Nephron progenitor cell (in vitro differentiated cells): ENCODE data around the gene FMO1.

ENCODE experiments used
- DNase-seq: peaks from one replicate; pipeline ENCODE4 v3.0.0; 2021
- H3K27ac Mint-ChIP-seq: 2 replicates; pipeline ENCODE4 v1.8.0; 2021; ENCODE audit warnings: mild to moderate bottlenecking, moderate library complexity, mixed read lengths
- H3K27me3 Mint-ChIP-seq: 2 replicates; pipeline ENCODE4 v1.8.0; 2021; ENCODE audit warnings: mild to moderate bottlenecking, low read depth, mixed read lengths; ENCODE audit not compliant: poor library complexity
- H3K36me3 Mint-ChIP-seq: 2 replicates; pipeline ENCODE4 v1.8.0; 2021; ENCODE audit warnings: low read depth, mixed read lengths
- H3K4me1 Mint-ChIP-seq: 2 replicates; pipeline ENCODE4 v1.8.0; 2021; ENCODE audit warnings: mixed read lengths
- H3K4me3 Mint-ChIP-seq: 2 replicates; pipeline ENCODE4 v1.8.0; 2021; ENCODE audit warnings: mild to moderate bottlenecking, moderate library complexity, mixed read lengths
- H3K9me3 Mint-ChIP-seq: 2 replicates; pipeline ENCODE4 v1.8.0; 2021; ENCODE audit warnings: mild to moderate bottlenecking, moderate library complexity, mixed read lengths
- TF ChIP-seq, protein P1 (sequence below): fragments of 200-600 bp; sonication (generic); IDR thresholded peaks from 2 replicates; pipeline ENCODE4 v1.5.0; 2021; ENCODE audit warnings: antibody characterized with exemption

Gene FMO1, protein sequence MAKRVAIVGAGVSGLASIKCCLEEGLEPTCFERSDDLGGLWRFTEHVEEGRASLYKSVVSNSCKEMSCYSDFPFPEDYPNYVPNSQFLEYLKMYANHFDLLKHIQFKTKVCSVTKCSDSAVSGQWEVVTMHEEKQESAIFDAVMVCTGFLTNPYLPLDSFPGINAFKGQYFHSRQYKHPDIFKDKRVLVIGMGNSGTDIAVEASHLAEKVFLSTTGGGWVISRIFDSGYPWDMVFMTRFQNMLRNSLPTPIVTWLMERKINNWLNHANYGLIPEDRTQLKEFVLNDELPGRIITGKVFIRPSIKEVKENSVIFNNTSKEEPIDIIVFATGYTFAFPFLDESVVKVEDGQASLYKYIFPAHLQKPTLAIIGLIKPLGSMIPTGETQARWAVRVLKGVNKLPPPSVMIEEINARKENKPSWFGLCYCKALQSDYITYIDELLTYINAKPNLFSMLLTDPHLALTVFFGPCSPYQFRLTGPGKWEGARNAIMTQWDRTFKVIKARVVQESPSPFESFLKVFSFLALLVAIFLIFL

DNA sequence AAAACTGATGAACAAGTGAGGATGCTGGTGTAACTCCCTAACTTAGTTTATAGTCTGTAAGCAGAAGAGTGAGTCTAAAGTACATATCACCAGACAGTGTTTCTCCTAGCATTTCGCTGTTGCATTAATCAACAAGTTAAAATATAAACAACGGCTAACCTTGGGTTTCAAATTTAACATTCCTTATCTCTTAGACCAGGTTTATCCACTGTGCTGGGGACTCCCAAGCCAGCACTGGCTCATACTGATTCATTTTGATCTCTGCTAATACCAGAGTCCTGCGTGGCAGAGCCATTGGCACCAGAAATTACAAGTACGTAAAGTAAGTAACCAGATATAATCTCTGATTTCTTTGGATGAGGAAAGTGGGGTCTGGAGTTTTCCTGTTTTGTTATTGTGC, at the start of gene FMO1:
Gene FMO1, plus strand, starts transcription at position 193 of the 400 bp plus-strand sequence. CDS start 9,594 bp downstream, outside the sequence.
- Mint-ChIP-seq H3K4me1 (peaks cover 12% of the 10 kb centered on the region), H3K27ac (no peak within 1 kb of the TSS), H3K4me3 (no peak within 1 kb of the TSS), H3K9me3 (no peaks in the 10 kb centered on the region), H3K27me3 (peaks cover 44% of the 10 kb centered on the region), H3K36me3 (no peaks in the 10 kb centered on the region)
- DNase-seq = no peak
- TF ChIP-seq, protein P1, sequence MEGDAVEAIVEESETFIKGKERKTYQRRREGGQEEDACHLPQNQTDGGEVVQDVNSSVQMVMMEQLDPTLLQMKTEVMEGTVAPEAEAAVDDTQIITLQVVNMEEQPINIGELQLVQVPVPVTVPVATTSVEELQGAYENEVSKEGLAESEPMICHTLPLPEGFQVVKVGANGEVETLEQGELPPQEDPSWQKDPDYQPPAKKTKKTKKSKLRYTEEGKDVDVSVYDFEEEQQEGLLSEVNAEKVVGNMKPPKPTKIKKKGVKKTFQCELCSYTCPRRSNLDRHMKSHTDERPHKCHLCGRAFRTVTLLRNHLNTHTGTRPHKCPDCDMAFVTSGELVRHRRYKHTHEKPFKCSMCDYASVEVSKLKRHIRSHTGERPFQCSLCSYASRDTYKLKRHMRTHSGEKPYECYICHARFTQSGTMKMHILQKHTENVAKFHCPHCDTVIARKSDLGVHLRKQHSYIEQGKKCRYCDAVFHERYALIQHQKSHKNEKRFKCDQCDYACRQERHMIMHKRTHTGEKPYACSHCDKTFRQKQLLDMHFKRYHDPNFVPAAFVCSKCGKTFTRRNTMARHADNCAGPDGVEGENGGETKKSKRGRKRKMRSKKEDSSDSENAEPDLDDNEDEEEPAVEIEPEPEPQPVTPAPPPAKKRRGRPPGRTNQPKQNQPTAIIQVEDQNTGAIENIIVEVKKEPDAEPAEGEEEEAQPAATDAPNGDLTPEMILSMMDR = no peak

DNA sequence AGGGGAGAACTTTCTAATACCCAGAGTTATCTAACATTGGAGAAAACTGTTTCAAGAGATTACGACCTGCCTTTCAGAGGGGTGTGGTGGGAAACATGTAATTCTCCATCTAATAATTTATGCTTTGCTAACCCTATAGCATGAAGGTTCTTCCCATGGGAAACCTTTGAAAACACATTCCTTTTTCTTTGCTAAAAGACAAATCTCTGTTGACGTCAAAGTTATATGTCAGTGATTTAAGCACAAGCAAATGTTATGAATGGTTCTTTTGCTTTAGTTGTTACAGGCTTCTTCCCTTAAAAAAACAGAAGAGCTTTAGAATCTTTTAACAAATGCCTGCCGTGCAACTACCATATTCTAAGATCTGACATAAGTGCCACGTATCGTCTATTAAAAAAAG, 44.0 kb upstream of the FMO1 start:
- TF ChIP-seq, protein P1 = no peak
- H3K27ac Mint-ChIP-seq = no peak overlapping the region
- peaks cover 12% of the 10 kb centered on the region for H3K27me3 Mint-ChIP-seq
- no peak overlapping the region for H3K4me3 Mint-ChIP-seq
- no peaks in the 10 kb centered on the region for H3K9me3 Mint-ChIP-seq
- H3K36me3 Mint-ChIP-seq = no peaks in the 10 kb centered on the region
- peaks cover 28% of the 10 kb centered on the region for H3K4me1 Mint-ChIP-seq
- no peak for DNase-seq

DNA sequence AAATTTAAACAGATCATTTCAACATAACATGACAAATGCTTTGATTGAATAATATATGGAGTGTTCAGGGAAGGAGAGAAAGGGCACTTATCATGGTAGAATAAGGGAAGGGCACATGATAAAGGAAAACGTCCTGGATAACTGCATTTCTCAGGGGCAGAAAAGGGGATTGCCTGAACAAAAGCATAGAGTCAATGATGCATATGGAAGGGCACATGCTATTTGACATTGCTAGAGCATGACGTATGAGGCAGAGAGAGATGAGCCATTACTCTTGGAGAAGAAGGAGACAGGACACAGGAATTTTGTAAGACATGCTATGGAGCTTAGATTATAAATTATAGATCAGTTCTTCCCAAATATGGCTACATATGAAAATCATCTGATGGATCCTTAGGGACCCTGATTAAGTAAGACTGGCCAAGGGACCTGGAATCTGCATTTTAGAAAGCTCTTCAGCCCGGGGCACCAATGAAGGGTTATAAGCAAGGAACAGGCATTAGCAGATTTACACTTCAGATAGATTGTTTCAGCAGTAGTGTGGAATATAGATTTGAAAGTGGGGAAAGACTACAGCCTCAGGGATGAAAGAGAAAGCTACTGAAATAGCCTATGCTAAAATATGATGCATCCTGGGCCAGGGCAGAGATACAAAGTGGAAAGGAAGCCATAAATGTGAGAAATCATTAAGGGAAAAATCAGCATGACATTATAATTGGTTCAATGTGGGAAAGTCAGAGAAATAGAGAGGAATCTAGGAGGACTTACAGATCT, 41.9 kb upstream of the FMO1 start:
- Mint-ChIP-seq H3K4me3 (no peak overlapping the region), H3K36me3 (no peaks in the 10 kb centered on the region), H3K4me1 (peaks cover 14% of the 10 kb centered on the region), H3K27me3 (peaks cover 8% of the 10 kb centered on the region), H3K27ac (no peak overlapping the region), H3K9me3 (no peaks in the 10 kb centered on the region)
- TF ChIP-seq, protein P1 = no peak
- no peak for DNase-seq

DNA sequence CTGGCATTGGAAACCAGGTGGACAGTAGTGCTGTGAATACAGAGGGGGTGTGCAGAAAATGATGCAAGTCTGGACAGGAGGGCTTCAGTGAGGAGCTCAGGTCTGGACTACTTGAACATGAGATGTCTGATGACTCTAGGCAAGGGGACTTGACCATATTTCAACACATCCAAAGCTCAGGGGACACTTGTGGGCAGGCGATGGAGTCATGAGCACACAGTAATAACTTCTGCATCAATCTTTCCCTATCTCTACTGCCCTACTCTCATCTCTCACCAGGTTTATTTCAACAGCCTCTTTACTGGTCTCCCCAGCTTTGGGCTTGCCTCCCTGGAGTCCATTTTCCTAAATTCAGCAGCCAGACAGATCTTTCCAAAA, 41.3 kb upstream of the FMO1 start:
- no peak overlapping the region for H3K4me3 Mint-ChIP-seq
- H3K27me3 Mint-ChIP-seq = peaks cover 8% of the 10 kb centered on the region
- no peak for DNase-seq
- no peak overlapping the region for H3K27ac Mint-ChIP-seq
- H3K9me3 Mint-ChIP-seq = no peaks in the 10 kb centered on the region
- TF ChIP-seq, protein P1 = no peak
- H3K36me3 Mint-ChIP-seq = no peaks in the 10 kb centered on the region
- peaks cover 9% of the 10 kb centered on the region for H3K4me1 Mint-ChIP-seq

DNA sequence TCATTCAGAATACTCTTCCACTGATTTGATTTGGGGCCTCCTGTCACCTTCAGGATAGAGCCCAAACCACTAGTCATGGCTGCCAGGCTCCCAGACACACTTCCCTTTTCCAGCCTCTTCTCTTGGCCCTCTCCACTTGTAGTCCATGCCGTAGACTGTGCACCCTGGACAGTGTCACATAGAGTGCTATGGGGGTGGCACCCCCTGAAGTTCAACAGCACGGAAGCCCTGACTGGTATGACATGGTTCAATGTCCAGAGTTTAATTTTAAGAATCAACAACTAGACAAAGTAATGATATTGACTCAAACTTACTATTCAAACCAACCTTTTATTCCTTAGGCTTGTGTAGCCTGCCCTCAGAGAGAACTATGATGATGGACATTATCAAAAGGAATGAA, 40.9 kb upstream of the FMO1 start:
- peaks cover 6% of the 10 kb centered on the region for H3K4me1 Mint-ChIP-seq
- H3K9me3 Mint-ChIP-seq = no peaks in the 10 kb centered on the region
- no peak overlapping the region for H3K27ac Mint-ChIP-seq
- TF ChIP-seq, protein P1 = no peak
- H3K27me3 Mint-ChIP-seq = peaks cover 10% of the 10 kb centered on the region
- DNase-seq = no peak
- no peaks in the 10 kb centered on the region for H3K36me3 Mint-ChIP-seq
- H3K4me3 Mint-ChIP-seq = no peak overlapping the region
